GM12878 (cell line): ENCODE results near the gene NR6A1. TPM values are rescaled to one million over a fixed set of nuclear protein-coding genes. Genes with fewer than 3 reads are reported as not detected.

Source experiments
- ATAC-seq: fragments of 200-7000 bp; cut with Tn5 transposase; 3 replicates; pipeline ENCODE4 v1.9.1; 2020; ENCODE audit warnings: mild to moderate bottlenecking, moderate library complexity
- BruUV-seq: library from RNA; stranded (reverse); fragments of 400-500 nt; replicated peaks from 2 replicates; lab custom pipeline; 2021; lab: Mats Ljungman, UMichigan
- CTCF ChIA-PET: fragments of 300-600 bp; sonication (Branson Sonifier 250); formaldehyde crosslinking; extraction: SDS; loops from one replicate; lab custom pipeline; 2021; ENCODE audit warnings: inconsistent platforms; lab: Yijun Ruan, JAX
- POLR2A ChIA-PET: fragments of 350-600 bp; formaldehyde crosslinking; extraction: SDS; loops from one replicate; lab custom pipeline; 2021; ENCODE audit warnings: inconsistent platforms; lab: Charles Lee
- RAD21 ChIA-PET: fragments of 300-600 bp; sonication (Branson Sonifier 250); formaldehyde crosslinking; loops from one replicate; lab custom pipeline; 2023; ENCODE audit warnings: antibody characterized with exemption; ENCODE audit not compliant: unreplicated experiment; lab: Charles Lee
- SMC1A ChIA-PET: fragments of 300-600 bp; sonication (Branson Sonifier 250); formaldehyde crosslinking; loops from one replicate; lab custom pipeline; 2023; ENCODE audit not compliant: unreplicated experiment, uncharacterized antibody; lab: Charles Lee
- DNase-seq: peaks from one replicate; pipeline ENCODE4 v3.0.0-alpha.2; 2011; ENCODE audit warnings: low read depth, low spot score
- FAIRE-seq: peaks from 3 replicates; lab custom pipeline; 2011; peaks lifted over from hg19 to GRCh38; lab: Jason Lieb, UNC
- H2AFZ ChIP-seq: 2 replicates; pipeline ENCODE4 v1.6.0; 2011; ENCODE audit warnings: low read depth, low read length, control low read depth; ENCODE audit not compliant: control insufficient read depth
- H3K27ac ChIP-seq: 2 replicates; pipeline ENCODE4 v1.5.1; 2011; ENCODE audit warnings: control low read depth; ENCODE audit not compliant: control insufficient read depth, insufficient read depth
- H3K27me3 ChIP-seq, 2 experiments: replicated peaks in 1 of 2; 2 replicates each; pipeline versions ENCODE4 v1.6.0 to v1.6.1; 2011; ENCODE audit warnings: low read length in 1 of 2; ENCODE audit not compliant: control insufficient read depth in 2 of 2, insufficient read depth in 2 of 2
- H3K36me3 ChIP-seq, 2 experiments: 2 replicates each; pipeline ENCODE4 v1.5.1; 2011; ENCODE audit warnings: low read length in 1 of 2; ENCODE audit not compliant: control insufficient read depth in 2 of 2, insufficient read depth in 2 of 2
- H3K4me1 ChIP-seq: 2 replicates; pipeline ENCODE4 v1.6.1; 2011; ENCODE audit warnings: mild to moderate bottlenecking, low read length, moderate library complexity, mixed read lengths; ENCODE audit not compliant: control insufficient read depth, insufficient read depth
- H3K4me2 ChIP-seq: 2 replicates; pipeline ENCODE4 v1.6.0; 2011; ENCODE audit warnings: control low read depth; ENCODE audit not compliant: control insufficient read depth, insufficient read depth
- H3K4me3 ChIP-seq: fragments of 200-600 bp; sonication (generic); 2 replicates; pipeline ENCODE4 v1.5.1; 2016
- H3K79me2 ChIP-seq: 2 replicates; pipeline ENCODE4 v1.6.0; 2011; ENCODE audit warnings: low read length; ENCODE audit not compliant: control insufficient read depth, insufficient read depth
- H3K9ac ChIP-seq: 2 replicates; pipeline ENCODE4 v1.8.0; 2011; ENCODE audit warnings: low read length, control low read depth, mixed read lengths; ENCODE audit not compliant: control insufficient read depth, insufficient read depth
- H3K9me3 ChIP-seq: replicated peaks from 3 replicates; pipeline ENCODE4 v1.5.1; 2011; ENCODE audit warnings: mild to moderate bottlenecking, low read length; ENCODE audit not compliant: control insufficient read depth, insufficient read depth
- H4K20me1 ChIP-seq: 2 replicates; pipeline ENCODE4 v1.6.0; 2011; ENCODE audit not compliant: control insufficient read depth, insufficient read depth
- EED ChIP-seq: sonication (generic); IDR thresholded peaks from 2 replicates; pipeline ENCODE4 v1.6.1; 2016; ENCODE audit warnings: antibody characterized with exemption, low read depth
- GATAD2B ChIP-seq: fragments of 450-650 bp; conservative IDR thresholded peaks from 2 replicates; pipeline ENCODE4 v1.6.1; 2017; ENCODE audit warnings: low read depth, mild to moderate bottlenecking, moderate library complexity
- IKZF2 ChIP-seq, 2 experiments: fragments of 450-650 bp; IDR thresholded peaks; 2 replicates each; pipeline ENCODE4 v1.6.1; 2017; ENCODE audit warnings: mild to moderate bottlenecking in 2 of 2, moderate library complexity in 2 of 2
- LARP7 ChIP-seq: fragments of 450-650 bp; IDR thresholded peaks from 2 replicates; pipeline ENCODE4 v1.6.1; 2017; ENCODE audit warnings: mild to moderate bottlenecking
- MXI1 ChIP-seq: fragments of 150-350 bp; IDR thresholded peaks from 2 replicates; pipeline ENCODE4 v1.6.1; 2011; ENCODE audit warnings: low read depth, mild to moderate bottlenecking, inconsistent platforms, low read length, improper control_type of control experiment
- PML ChIP-seq: IDR thresholded peaks from 2 replicates; pipeline ENCODE4 v1.6.1; 2012; ENCODE audit warnings: low read length, inconsistent platforms
- RAD21 ChIP-seq: IDR thresholded peaks from 2 replicates; pipeline ENCODE4 v1.6.1; 2011; ENCODE audit warnings: mild to moderate bottlenecking, low read depth, low read length, moderate library complexity; ENCODE audit not compliant: insufficient read depth
- SMAD1 ChIP-seq: fragments of 450-650 bp; IDR thresholded peaks from 2 replicates; pipeline ENCODE4 v1.6.1; 2018; ENCODE audit warnings: mild to moderate bottlenecking, low read depth; ENCODE audit not compliant: partially characterized antibody
- SMC3 ChIP-seq: IDR thresholded peaks from 2 replicates; pipeline ENCODE4 v1.6.1; 2011; ENCODE audit warnings: low read length, improper control_type of control experiment, borderline replicate concordance
- WRNIP1 ChIP-seq: IDR thresholded peaks from 2 replicates; pipeline ENCODE4 v1.6.1; 2011; ENCODE audit warnings: low read depth, low read length, improper control_type of control experiment, borderline replicate concordance
- YY1 ChIP-seq: IDR thresholded peaks from 2 replicates; pipeline ENCODE4 v1.6.1; 2011; ENCODE audit warnings: low read depth, mild to moderate bottlenecking, low read length
- ZNF24 ChIP-seq: fragments of 450-650 bp; IDR thresholded peaks from 2 replicates; pipeline ENCODE4 v1.6.1; 2017; ENCODE audit warnings: antibody characterized with exemption, mild to moderate bottlenecking
- WGBS: methylation state at CpG from one replicate; pipeline ENCODE4 v1.1.6; 2016; ENCODE audit warnings: low lambda C conversion rate; ENCODE audit not compliant: insufficient replicate concordance, insufficient coverage; ENCODE audit errors: missing lambda C conversion rate; 5-methylcytosine and 5-hydroxymethylcytosine counted together
- in situ Hi-C: fragments of 300-500 bp; cut with MboI; formaldehyde crosslinking; loops from 9 replicates; pipeline ENCODE4 v1.14.3; 2018; ENCODE audit warnings: mixed read lengths
- intact Hi-C: fragments of 100-400 bp; cut with micrococcal nuclease; formaldehyde crosslinking; loops from one replicate; pipeline ENCODE4 v1.14.2; 2022; ENCODE audit not compliant: unreplicated experiment
- polyA plus RNA-seq, 11 experiments: library from polyadenylated mRNA; depleted of rRNA in 4 of 11; unstranded in 6 of 11; stranded (reverse) in 5 of 11; fragments of >200 nt; fragmentation: Nextera tagmentation in 4 of 11; fragmentation: Illumina TruSeq in 1 of 11; extraction: Ambion mirVana in 4 of 11; extraction: Trizol in 1 of 11; gene quantifications; 1 replicate in 1 of 11; 2 replicates in 10 of 11; pipeline versions ENCODE4 v1.2.1 to v1.2.3, GENCODE V29; 2011 to 2016; ENCODE audit warnings: inconsistent platforms in 2 of 11, missing spikeins in 2 of 11, low read depth in 1 of 11
- total RNA-seq, 4 experiments: library from RNA; depleted of rRNA in 3 of 4; stranded (reverse); fragments of >200 nt in 3 of 4; fragmentation: Illumina TruSeq in 1 of 4; extraction: Trizol in 1 of 4; gene quantifications; 2 replicates each; pipeline versions ENCODE4 v1.2.1 to v1.2.3, GENCODE V29; 2013 to 2021
- TF ChIP-seq, protein P1 (sequence below): fragments of 450-650 bp; IDR thresholded peaks from 2 replicates; pipeline ENCODE4 v1.6.1; 2016; ENCODE audit warnings: mild to moderate bottlenecking
- TF ChIP-seq, protein P2 (sequence below), 3 experiments: IDR thresholded peaks in 2 of 3; conservative IDR thresholded peaks in 1 of 3; 2 replicates each; pipeline ENCODE4 v1.5.1; 2011; ENCODE audit warnings: low read depth in 3 of 3, low read length in 3 of 3, mild to moderate bottlenecking in 3 of 3, control low read depth in 2 of 3, moderate library complexity in 2 of 3, inconsistent platforms in 1 of 3, mixed read lengths in 1 of 3; ENCODE audit not compliant: control insufficient read depth in 2 of 3, insufficient read depth in 1 of 3; ENCODE audit errors: extremely low read depth in 1 of 3
- TF ChIP-seq, protein P3 (sequence below): fragments of 450-650 bp; IDR thresholded peaks from 2 replicates; pipeline ENCODE4 v1.6.1; 2018; ENCODE audit warnings: mild to moderate bottlenecking, low read depth, moderate library complexity; ENCODE audit not compliant: partially characterized antibody

The NR6A1 gene
- total and polyA plus RNA-seq, 10 of the 15 experiments (the other 5 are each of a cell fraction or from before 2014, with no cell fraction given) = 1.2 to 9.2 (median 4.6) TPM

DNA sequence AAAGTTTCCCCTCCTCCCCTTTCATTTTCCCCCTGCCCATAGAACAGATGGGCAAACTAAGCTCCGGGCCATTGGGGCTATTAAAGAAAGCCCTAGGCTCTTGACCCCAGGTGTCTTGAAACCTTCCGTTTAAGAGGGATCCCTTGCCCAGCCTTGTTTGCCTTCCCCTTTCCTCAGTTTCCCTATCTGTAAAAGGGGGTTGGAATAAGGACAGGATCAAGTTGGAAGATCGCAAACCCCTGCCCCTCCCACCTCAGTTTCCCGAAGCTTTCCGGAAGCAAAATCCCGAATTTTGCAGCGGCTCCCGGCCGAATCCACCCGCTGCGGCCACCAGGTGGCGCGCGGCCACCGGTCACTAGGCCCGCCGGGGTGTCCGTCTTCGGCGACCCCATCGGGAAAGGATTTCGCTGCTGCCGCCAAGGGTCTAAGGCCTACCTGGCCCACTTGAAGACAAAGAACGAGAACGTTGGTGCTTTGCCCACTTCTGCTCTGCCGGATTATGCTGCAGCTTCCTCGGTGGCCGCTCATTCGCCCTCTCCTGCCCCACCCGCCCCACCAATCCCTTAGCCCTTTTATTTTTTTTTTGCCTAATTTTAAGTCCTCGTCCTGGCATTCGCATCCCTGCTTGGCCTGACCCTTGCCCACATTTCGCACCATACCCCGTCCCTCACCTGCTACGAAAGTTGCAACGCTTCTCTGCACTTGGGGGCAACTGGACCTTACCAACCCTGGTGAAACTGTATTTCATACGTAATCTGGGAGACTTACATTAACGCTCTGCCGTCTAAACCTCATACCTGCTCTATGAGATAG lies 962 bp upstream of the NR6A1 start:
- WGBS = 22% methylated on average over 39 of the region's 39 CpGs
- ATAC-seq = no peak
- peaks cover 32% of the 10 kb centered on the region for H3K79me2 ChIP-seq
- intact Hi-C loops = loop anchor here (1.0 kb wide), 1 partner anchor 122 kb away; no protein-coding TSS in a partner anchor
- H3K4me3 ChIP-seq = peak overlapping the region; percentile 77
- H3K27me3 ChIP-seq = peaks cover 3 to 6% of the 10 kb centered on the region in 2 experiments; a peak in 3 of 4 replicates
- POLR2A ChIA-PET = interaction anchor here (0.5 to 4.5 kb wide), 9 partner anchors 79 to 470 kb away, joined by 3 to 41 read pairs (median 4); partner anchors contain the start of genes ARPC5L, HSPA5, RPL35 and WDR38
- SMC1A ChIA-PET = interaction anchor here (0.9 to 9.9 kb wide), 12 partner anchors 8 to 590 kb away, joined by 3 to 233 read pairs (median 6); partner anchors contain the start of genes ARPC5L, RPL35, SCAI and WDR38
- DNase-seq = no peak
- H4K20me1 ChIP-seq = no peaks in the 10 kb centered on the region
- BruUV-seq = no TSS peak
- RAD21 ChIA-PET = interaction anchor here (0.6 to 6.7 kb wide), 16 partner anchors 8 to 596 kb away, joined by 3 to 180 read pairs (median 4); partner anchors contain the start of genes ARPC5L, RPL35, SCAI and WDR38
- CTCF ChIA-PET = interaction anchor here (0.6 to 16.1 kb wide), 40 partner anchors 9 to 1897 kb away, joined by 3 to 575 read pairs (median 4); partner anchors contain the start of genes ARPC5L, RPL35, SCAI and WDR38
- H3K4me2 ChIP-seq = peak overlapping the region; percentile 75
- H3K36me3 ChIP-seq = no peaks in the 10 kb centered on the region
- no peak overlapping the region for H3K27ac ChIP-seq
- no peak for FAIRE-seq
- H2AFZ ChIP-seq = peak overlapping the region; percentile 100
- no peaks in the 10 kb centered on the region for H3K9me3 ChIP-seq
- peaks cover 20% of the 10 kb centered on the region for H3K4me1 ChIP-seq
- peak overlapping the region; percentile 32 for H3K9ac ChIP-seq
- in situ Hi-C loops = loop anchor here (5.0 kb wide), 3 partner anchors 80 to 600 kb away; partner anchors contain the start of genes SCAI and WDR38
- TF ChIP-seq, protein P1, sequence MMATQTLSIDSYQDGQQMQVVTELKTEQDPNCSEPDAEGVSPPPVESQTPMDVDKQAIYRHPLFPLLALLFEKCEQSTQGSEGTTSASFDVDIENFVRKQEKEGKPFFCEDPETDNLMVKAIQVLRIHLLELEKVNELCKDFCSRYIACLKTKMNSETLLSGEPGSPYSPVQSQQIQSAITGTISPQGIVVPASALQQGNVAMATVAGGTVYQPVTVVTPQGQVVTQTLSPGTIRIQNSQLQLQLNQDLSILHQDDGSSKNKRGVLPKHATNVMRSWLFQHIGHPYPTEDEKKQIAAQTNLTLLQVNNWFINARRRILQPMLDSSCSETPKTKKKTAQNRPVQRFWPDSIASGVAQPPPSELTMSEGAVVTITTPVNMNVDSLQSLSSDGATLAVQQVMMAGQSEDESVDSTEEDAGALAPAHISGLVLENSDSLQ = peak; percentile 12; the same call in 1 of the 2 replicates
- no peak for TF ChIP-seq WRNIP1
- TF ChIP-seq LARP7 = peak; percentile 63; the same call in 1 of the 2 replicates
- peak; percentile 72; the same call in 1 of the 2 replicates for TF ChIP-seq EED
- TF ChIP-seq RAD21 = peak; percentile 66
- no peak for TF ChIP-seq PML
- TF ChIP-seq ZNF24 = no peak
- TF ChIP-seq, protein P2, sequence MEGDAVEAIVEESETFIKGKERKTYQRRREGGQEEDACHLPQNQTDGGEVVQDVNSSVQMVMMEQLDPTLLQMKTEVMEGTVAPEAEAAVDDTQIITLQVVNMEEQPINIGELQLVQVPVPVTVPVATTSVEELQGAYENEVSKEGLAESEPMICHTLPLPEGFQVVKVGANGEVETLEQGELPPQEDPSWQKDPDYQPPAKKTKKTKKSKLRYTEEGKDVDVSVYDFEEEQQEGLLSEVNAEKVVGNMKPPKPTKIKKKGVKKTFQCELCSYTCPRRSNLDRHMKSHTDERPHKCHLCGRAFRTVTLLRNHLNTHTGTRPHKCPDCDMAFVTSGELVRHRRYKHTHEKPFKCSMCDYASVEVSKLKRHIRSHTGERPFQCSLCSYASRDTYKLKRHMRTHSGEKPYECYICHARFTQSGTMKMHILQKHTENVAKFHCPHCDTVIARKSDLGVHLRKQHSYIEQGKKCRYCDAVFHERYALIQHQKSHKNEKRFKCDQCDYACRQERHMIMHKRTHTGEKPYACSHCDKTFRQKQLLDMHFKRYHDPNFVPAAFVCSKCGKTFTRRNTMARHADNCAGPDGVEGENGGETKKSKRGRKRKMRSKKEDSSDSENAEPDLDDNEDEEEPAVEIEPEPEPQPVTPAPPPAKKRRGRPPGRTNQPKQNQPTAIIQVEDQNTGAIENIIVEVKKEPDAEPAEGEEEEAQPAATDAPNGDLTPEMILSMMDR (IDR thresholded peaks at IDR 0.05 in 2 of 3, conservative IDR thresholded peaks at IDR 0.05 in 1 of 3; ENCODE audit: control insufficient read depth in 2 of 3, extremely low read depth in 1 of 3, insufficient read depth in 1 of 3, low read depth in 3 of 3, low read length in 3 of 3) = peak; percentile 86 to 95 (median 88)
- peak; percentile 50; the same call in 1 of the 2 replicates for TF ChIP-seq GATAD2B
- TF ChIP-seq SMC3 = peak; percentile 74; the same call in 1 of the 2 replicates
- TF ChIP-seq YY1 = peak; percentile 72; the same call in 1 of the 2 replicates
- TF ChIP-seq, protein P3, sequence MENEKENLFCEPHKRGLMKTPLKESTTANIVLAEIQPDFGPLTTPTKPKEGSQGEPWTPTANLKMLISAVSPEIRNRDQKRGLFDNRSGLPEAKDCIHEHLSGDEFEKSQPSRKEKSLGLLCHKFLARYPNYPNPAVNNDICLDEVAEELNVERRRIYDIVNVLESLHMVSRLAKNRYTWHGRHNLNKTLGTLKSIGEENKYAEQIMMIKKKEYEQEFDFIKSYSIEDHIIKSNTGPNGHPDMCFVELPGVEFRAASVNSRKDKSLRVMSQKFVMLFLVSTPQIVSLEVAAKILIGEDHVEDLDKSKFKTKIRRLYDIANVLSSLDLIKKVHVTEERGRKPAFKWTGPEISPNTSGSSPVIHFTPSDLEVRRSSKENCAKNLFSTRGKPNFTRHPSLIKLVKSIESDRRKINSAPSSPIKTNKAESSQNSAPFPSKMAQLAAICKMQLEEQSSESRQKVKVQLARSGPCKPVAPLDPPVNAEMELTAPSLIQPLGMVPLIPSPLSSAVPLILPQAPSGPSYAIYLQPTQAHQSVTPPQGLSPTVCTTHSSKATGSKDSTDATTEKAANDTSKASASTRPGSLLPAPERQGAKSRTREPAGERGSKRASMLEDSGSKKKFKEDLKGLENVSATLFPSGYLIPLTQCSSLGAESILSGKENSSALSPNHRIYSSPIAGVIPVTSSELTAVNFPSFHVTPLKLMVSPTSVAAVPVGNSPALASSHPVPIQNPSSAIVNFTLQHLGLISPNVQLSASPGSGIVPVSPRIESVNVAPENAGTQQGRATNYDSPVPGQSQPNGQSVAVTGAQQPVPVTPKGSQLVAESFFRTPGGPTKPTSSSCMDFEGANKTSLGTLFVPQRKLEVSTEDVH = no peak
- TF ChIP-seq IKZF2 (IDR thresholded peaks at IDR 0.05) = peak; percentile 80 to 86
- TF ChIP-seq SMAD1 = no peak
- no peak for TF ChIP-seq MXI1
